Stomach (tissue), 4 donors: ENCODE data around the gene KLK5.

Experiments
- EP300 ChIP-seq: sonication (generic); formaldehyde crosslinking; IDR thresholded peaks from one replicate; pipeline ENCODE4 v1.6.1; 2017; ENCODE audit warnings: antibody characterized with exemption
- TF ChIP-seq, protein P1 (sequence below), 7 experiments: fragments of 450-650 bp in 4 of 7; fragments of 200-600 bp in 3 of 7; sonication (generic) in 3 of 7; IDR thresholded peaks; one replicate each; pipeline ENCODE4 v1.5.1; 2016 to 2019; ENCODE audit warnings: antibody characterized with exemption in 7 of 7, control low read depth in 2 of 7, mild to moderate bottlenecking in 1 of 7

DNA sequence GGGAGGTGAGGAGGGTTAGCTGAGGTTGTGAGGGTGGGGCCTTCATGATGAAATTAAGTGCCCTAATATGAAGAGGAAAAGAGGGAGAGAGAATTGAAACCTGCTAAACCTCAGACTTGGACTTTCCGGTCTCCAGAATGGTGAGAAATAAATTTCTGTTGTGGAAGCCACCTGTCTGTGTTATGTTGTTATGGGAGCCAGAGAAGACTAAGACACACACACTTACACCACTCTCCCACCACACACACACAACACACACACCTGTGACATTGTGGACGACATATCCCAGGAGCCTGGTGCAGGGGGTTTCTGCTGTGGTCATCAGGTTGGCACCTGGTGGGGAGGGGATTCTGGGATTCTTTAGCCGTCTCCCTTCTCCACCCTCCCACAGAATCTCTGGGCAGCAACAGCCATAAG is 55.6 kb downstream of the KLK5 start:
- TF ChIP-seq, protein P1, sequence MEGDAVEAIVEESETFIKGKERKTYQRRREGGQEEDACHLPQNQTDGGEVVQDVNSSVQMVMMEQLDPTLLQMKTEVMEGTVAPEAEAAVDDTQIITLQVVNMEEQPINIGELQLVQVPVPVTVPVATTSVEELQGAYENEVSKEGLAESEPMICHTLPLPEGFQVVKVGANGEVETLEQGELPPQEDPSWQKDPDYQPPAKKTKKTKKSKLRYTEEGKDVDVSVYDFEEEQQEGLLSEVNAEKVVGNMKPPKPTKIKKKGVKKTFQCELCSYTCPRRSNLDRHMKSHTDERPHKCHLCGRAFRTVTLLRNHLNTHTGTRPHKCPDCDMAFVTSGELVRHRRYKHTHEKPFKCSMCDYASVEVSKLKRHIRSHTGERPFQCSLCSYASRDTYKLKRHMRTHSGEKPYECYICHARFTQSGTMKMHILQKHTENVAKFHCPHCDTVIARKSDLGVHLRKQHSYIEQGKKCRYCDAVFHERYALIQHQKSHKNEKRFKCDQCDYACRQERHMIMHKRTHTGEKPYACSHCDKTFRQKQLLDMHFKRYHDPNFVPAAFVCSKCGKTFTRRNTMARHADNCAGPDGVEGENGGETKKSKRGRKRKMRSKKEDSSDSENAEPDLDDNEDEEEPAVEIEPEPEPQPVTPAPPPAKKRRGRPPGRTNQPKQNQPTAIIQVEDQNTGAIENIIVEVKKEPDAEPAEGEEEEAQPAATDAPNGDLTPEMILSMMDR (IDR thresholded peaks at IDR 0.05): no peak
- no peak for TF ChIP-seq EP300
